Jurkat, Clone E6-1 (cell line): ENCODE measurements around the gene IBA57.
A peak's percentile ranks its signal among the peaks of the same experiment; 100 is the strongest.

Source experiments
- DNase-seq: peaks from one replicate; pipeline ENCODE4 v3.0.0-alpha.2; 2011; ENCODE audit warnings: low read depth, low spot score
- H3K4me3 ChIP-seq: 2 replicates; pipeline ENCODE4 v1.5.1; 2011; ENCODE audit warnings: mild to moderate bottlenecking, low read length, control low read depth, moderate library complexity

Gene IBA57

DNA sequence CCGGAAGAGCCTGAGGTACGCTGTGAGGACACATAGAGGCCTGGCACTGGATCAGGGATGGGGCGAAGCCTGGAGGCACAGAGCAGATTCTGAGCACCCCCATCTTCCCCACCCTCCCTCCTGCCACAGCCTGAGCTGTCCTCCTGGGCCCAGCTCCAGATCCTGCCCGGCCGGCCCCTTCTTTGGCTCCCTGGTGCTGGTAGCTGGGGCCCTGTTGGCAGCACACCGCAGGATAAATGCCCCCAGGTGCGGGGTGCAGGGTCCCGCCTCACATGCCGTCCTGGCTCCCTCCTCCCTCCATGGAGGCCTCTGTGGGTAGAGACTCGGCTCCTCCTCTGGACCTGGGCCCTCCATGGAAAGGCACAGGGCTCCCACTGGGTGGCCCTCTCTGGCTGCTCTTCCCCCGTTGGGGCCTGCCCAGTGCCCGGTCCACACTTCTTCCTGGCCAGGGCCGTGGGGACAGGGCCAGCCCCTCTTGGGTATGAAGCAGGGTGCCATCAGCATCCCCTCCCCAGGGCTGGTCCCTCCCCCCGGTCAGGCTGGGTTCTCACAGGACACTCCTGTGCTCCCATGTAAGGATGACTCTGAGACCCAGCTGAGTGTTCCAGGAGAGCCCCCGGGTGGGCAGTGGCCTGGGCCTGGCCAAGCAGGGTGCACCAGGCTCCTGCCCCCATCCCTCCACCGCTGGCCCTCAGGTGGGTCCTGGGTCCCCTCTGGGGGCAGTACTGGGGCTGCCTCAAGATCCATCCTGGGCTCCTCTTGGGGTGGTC lies 41.2 kb downstream of the IBA57 start:
- no peak for DNase-seq
- H3K4me3 ChIP-seq = no peak overlapping the region

DNA sequence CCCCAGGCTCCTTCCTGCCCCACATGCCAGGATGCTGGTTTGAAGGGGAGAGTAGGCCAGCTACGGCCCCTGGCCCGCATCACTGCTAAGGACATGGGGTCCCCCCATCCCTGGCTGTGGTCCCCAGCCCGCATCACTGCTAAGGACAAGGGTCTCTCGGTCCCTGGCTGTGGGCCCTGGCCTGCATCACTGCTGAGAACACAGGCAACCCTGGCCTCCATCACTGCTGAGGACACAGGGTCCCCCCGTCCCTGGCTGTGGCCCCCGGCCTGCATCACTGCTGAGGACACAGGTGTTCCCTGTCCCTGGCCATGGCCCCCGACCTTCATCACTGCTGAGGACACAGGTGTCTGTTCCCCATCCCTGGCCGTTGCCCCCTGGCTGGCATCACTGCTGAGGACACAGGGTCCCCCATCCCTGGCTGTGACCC lies 41.8 kb downstream of the IBA57 start:
- no peak for DNase-seq
- no peak overlapping the region for H3K4me3 ChIP-seq

DNA sequence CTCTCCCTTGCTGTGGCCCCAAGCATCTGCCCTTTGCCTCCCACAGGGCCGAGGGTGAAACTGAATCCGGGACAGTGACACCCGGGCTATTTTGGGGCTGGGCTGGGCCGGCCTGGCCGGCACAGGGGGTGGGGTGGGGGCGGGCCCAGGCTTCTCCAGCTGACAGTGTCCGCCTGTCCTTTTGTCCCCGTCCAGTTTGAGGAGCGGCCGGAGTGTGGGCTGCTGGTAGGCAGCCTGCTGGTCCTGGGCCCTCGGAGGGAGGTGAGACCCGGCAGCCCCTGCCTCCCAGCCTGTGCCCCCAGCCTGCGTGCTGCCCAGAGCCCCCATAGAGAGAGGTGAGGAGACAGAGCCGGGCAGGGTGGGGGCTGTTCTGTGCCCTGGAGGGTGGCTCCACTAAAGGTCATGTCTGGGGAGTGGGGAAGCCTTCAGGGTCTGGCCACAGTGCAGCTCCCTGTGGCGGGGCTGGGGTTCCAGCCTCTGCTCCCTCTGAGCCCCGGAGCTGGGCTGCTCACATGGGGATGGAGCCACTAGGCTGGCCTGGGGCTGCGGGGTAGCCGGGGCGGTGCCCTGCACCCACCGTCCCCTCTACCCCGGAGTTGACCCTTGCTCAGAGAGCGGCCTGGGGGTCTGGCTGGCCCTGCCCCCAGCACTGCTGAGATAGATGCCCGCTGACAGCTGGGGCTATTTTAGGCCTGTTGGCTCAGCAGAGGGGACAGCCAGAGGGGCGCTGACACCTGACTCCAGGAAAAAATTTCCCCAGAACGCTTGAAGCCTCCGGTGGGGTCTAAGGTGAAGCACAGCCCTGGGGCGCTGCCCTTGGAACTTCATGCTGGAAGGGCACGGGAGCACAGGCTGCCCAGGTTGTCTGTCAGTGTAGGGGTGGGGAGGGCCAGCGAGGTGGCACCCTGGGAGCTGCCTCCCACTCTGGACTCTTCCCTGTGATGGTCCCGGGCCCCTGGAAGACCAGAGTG lies 42.5 kb downstream of the IBA57 start, which contains the start of gene OBSCN:
TSS of gene OBSCN (plus strand) at position 194 of the 971 bp plus-strand sequence. CDS start 3,740 bp downstream, outside the sequence.
- H3K4me3 ChIP-seq = no peak within 1 kb of the TSS
- no peak for DNase-seq

DNA sequence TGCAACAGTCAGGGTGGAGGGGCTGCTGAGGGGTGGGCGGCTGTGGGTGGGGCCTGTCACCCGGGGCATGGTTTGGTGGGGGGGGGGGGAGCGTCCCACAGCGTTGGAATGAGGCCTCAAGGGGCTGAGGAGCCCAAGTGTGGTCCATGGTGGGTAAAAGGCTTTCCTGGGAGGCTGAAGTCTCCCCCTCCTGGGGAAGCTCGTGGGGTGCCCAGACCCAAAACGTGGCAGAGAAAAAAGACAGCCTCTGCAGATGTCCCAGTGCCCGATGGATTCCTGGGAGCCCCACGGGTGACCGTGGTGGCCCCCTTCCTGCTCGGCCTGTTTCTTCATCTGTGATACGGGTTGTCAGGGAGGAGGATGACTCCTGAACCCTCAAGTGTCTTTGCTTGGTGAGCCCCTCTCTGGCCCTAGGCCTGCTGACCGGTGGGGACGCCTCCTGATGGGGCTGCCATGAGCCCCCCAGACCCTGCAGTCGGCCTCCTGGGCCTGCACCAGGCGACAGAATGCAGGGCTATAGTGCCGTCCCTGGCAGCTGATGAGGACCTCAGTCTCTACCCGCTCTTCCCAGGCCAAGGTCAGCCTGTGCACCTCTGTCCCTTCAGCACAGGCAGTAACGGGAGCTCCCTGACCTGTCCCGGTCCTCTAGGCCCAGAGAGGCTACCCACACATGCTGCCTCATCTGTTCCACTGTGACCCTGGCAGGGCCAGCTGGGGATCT lies 43.4 kb downstream of the IBA57 start:
- DNase-seq = no peak
- no peak overlapping the region for H3K4me3 ChIP-seq

DNA sequence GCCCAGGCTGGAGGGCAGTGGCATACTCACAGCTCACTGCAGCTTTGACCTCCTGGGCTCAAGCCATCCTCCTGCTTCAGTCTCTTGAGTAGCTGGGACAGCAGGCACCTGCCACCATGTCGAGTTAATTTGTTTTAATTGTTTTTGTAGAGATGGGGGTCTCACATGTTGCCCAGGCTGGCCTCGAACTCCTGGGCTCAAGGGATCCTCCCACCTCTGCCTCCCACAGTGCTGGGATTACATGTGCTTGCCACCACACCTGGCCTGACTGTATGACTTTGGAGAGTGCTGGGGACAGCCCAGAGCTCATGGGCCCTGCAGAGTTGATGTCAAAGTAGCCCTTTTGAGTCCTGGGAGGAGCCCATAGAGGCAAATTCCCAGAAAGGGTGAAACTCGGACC lies 44.1 kb downstream of the IBA57 start:
- no peak for DNase-seq
- H3K4me3 ChIP-seq = no peak overlapping the region

DNA sequence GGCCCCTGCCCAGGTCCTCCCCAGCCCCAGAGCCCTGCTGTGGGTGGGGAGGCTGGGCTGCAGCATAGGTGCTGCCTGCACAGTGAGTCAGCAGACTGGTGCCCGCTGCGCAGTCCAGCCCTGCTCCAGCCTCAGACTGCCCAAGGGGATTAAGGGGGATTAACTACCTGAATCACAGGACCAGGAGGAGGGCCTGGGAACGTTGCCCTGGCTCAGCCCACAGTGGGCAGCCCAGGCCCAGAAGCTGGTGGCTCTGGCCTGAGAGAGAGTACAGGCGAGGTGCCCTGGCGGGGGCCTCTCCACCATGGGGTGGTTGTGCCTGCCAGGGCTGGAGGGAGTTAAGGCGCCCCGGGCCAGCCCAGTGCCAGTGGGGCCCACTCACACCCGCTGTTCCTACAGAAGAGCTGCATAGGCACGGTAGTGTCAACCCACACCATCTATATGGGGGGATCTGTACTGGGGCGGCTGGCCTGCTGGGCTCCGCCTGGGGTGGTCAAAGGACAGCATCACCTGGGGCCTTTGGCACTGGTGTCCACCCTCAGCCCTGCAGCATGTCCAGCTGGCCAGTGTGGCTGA lies 44.6 kb downstream of the IBA57 start:
- no peak for DNase-seq
- no peak overlapping the region for H3K4me3 ChIP-seq

GRCh38 chr1:228210712-228211530 lies 45.3 kb downstream of the IBA57 start:
- no peak for DNase-seq
- H3K4me3 ChIP-seq = no peak overlapping the region

DNA sequence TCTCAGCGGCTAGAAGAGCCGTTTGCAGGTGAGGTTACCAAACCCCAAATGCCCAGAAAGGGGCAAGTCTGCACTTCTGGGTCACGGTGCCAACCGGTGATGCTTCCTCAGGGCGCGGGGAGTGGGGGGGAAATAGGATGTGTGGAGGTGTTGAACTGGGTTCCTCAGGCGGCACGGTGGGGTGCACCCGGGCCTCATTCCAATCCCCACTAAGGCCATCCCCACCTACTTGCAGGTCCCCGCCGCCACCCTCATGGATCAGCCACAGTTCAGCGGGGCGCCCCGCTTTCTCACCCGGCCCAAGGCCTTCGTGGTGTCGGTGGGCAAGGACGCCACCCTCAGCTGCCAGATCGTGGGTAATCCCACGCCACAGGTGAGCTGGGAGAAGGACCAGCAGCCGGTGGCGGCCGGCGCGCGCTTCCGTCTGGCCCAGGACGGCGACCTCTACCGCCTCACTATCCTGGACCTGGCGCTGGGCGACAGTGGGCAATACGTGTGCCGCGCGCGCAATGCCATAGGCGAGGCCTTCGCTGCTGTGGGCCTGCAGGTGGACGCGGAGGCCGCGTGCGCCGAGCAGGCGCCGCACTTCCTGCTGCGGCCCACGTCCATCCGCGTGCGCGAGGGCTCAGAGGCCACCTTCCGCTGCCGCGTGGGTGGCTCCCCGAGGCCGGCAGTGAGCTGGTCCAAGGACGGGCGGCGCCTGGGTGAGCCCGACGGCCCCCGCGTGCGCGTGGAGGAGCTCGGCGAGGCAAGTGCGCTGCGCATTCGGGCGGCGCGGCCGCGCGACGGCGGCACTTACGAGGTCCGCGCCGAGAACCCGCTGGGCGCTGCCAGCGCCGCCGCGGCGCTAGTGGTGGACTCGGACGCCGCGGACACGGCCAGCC lies 46.2 kb downstream of the IBA57 start:
- DNase-seq = no peak
- no peak overlapping the region for H3K4me3 ChIP-seq

DNA sequence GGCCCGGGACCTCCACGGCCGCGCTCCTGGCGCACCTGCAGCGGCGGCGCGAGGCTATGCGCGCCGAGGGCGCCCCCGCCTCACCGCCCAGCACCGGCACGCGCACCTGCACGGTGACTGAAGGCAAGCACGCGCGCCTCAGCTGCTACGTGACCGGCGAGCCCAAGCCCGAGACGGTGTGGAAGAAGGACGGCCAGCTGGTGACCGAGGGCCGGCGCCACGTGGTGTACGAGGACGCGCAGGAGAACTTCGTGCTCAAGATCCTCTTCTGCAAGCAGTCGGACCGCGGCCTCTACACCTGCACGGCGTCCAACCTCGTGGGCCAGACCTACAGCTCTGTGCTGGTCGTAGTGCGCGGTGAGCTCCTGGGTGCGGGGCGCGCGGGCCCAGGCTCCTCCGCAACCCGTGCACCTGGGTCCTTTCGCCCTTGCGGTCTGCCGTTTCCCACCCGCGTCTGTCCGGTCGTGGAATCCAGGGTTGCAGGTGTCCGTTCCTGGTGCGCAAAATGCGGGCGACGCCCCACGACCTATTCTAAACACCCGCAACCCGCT lies 46.9 kb downstream of the IBA57 start:
- peak overlapping the region; percentile 28 for H3K4me3 ChIP-seq
- no peak for DNase-seq

- peak overlapping the region; percentile 64 for H3K4me3 ChIP-seq
- DNase-seq = peak; percentile 87
These were observed 47.6 kb downstream of the IBA57 start for GRCh38 chr1:228212966-228213844.

DNA sequence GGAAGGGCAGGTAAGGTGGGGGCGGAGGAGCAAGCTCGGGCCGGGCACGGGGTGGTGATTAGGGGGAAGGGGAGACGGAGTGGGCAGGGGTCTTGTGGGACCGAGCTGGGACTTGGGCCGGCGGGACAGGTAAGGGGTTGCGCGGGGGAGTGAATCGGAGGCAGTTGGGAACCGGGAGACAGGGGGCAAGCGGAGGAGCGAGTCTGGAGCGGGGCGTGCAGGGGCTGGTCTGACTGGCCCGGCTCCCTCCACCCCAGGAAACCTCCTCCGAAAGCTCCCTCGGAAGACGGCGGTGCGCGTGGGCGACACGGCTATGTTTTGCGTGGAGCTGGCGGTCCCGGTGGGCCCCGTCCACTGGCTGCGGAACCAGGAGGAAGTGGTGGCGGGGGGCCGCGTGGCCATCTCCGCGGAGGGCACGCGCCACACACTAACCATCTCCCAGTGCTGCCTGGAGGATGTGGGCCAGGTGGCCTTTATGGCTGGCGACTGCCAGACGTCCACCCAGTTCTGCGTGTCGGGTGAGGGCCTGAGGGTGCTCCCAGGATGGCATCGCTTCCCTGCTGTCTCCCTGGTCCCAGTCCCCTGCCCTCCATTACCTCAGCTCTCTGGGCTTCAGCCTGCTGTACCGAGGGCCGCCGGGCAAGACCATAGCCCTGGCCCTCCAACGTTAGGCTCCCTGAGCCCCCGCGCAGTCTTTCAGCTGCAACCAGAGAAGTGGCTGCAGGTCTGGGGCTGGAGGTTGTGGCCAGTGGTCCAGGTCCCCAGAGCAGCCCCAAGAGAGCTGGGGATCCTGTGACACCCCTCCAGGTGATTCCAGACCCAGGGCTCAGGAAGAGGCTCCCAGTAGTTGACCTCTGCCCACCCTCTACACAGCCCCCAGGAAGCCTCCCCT lies 48.6 kb downstream of the IBA57 start:
- no peak for DNase-seq
- H3K4me3 ChIP-seq = peak overlapping the region; percentile 29

DNA sequence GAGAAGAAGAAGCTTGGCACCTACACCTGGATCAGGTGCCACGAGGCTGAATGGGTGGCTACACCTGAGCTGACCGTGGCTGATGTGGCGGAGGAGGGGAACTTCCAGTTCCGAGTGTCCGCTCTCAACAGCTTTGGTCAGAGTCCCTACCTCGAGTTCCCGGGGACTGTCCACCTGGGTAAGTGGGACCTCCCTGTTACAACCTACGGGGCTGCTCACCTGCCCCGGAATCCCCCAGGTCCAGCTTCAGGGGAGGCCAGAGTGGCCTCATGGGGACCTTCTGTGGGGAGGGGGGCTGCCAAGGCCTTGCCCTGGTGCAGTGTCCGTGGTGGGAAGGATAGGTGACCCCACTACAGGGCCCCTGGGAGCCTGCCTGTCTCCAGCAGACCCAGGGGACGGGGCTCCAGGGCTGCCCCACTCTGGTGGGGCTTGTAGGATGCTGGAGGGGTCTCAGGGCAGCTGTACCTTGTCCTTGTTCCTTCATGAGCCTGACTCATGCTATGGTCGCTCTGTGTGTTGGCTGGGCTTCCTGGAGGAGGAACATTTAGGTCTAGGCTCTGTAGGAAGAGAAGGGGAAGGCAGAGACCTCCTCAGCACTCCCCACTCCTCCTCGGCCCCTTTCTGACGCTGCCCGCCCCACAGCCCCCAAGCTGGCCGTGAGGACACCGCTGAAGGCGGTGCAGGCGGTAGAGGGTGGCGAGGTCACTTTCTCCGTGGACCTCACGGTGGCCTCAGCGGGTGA lies 49.5 kb downstream of the IBA57 start:
- H3K4me3 ChIP-seq = no peak overlapping the region
- no peak for DNase-seq

DNA sequence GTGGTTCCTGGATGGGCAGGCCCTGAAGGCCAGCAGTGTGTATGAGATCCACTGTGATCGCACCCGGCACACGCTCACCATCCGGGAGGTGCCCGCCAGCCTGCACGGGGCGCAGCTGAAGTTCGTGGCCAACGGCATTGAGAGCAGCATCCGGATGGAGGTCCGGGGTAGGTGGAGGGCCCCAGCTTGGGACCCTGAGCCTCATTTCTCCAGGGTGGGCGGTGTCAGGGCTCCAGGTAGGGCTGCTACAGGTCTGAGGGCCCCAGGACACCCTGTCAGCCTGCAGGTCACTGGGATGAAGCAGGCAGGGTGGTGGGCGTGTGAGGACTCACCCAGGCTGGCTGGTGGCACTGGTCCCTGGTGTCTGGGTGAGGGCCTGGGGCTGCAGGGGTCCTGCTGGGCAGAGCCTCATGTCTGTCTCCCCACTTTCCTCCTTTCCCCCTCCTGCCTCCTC lies 50.1 kb downstream of the IBA57 start:
- H3K4me3 ChIP-seq = no peak overlapping the region
- DNase-seq = no peak
